CD4-positive, alpha-beta T cell treated with Interleukin-4 for 4 hours (primary cell): ENCODE results near the gene SCUBE1.
A peak's percentile ranks its signal among the peaks of the same experiment; 100 is the strongest.

Experiments used
- DNase-seq: peaks from one replicate; pipeline ENCODE4 v3.0.0-alpha.2; 2020

SCUBE1 gene

DNA sequence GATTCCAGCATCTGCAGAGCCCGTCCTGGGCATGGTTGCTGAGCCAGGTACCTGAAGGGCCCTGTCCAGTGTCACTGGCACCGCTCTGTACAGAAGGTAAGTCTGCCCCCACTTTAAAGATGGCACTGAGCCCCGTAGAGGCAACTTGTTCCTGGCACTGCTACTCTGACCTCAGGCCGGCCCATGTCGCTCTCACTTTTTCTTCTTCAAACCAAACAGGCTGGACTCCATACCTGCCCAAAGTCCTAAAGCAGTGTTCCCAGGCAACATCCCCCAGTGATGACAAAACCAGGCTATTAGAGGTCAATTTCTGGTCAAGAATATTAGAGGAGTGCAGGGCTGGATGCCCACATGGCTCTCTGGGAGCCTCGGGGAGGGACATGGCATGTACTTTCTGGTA, 109.6 kb downstream of the SCUBE1 start:
- DNase-seq = no peak

DNA sequence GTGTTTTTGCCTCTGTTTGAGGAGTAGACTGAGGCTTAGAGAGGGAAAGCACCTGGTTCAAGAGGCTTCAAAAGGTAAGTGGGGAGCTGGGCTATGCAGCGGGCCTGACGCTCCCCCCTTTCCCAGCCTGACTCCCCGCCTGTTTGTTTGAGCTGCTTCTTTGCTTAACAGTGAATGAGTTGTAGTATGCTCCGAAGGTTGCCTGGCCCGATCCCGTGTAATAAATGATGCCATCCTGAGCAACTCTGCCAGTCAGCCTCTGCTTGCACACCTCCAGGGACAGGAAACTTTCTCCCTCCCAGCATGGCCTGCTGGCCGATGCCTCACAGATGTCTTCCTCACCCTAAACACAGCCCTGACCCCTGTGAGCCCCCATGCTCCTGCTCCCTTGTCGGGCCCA, 110.7 kb downstream of the SCUBE1 start:
- DNase-seq = no peak

DNA sequence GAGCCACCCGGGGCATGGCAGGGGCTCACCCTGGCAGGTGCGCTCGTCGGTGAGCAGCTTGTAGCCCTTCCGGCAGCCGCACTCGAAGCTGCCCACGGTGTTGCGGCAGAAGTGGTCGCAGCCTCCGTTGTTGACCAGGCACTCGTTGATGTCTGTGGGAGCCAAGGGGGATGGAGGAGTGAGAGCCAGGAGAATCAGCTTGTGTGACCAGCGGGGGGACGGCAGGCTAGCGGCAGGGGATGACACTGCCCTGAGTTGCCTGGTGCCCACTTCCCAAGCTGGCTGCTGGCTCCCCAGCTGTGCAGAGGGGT, 111.5 kb downstream of the SCUBE1 start:
- no peak for DNase-seq

DNA sequence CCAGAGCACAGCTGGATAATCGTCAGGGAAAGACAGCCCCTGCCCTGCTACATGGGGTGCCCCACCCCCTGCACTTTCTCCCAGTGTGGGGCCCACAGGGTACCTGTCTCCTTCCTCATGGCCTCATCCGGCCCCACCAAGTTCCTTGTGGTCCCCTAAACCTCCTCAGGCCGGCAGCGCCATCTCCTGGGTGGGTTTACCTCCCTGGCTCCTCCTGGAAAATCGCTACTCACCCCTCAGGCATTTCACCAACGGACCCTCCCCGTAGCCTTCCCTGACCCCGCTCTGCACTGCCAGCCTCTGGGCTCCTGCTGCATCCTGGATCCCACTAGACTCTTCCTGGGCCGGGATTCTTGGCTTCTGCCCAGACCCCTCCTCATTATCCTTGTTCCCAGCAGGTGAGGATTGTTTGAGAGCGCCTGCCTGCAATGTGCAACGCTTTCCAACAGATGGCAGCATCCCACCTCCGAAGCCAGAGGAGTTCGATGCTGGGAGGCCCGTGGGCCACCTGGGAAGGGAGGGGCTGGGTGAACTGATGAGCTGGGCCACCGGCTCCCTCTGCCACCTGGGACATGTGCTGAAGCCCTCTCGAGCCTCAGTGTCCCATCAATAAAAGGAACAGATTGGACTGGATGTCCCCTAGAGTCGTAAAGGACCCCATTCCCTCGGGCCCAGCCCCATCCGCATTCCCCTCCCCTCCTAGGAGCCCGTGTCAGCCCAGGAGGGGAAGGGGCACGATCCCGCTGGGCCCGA, 112.0 kb downstream of the SCUBE1 start:
- DNase-seq = peak; percentile 55

DNA sequence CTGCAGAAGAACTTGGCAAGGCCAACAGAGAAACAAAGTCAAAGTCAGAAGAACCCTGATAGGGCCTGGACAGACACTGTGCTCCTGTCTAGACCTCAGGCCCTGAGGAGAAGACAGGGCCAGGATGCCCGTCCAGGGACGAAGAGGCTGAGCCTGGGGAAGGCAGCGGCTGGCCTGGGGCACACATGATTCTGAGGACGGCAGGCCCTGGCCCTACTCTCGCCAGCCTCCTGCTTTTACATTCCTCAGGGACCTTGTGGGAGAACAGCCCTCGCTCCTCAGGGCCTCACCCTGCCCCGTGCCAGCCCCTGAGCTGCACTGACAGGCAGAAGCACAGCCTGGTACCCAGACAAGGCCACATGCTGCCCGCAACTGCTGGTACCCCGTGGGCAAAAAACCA, 112.6 kb downstream of the SCUBE1 start:
- DNase-seq = no peak

DNA sequence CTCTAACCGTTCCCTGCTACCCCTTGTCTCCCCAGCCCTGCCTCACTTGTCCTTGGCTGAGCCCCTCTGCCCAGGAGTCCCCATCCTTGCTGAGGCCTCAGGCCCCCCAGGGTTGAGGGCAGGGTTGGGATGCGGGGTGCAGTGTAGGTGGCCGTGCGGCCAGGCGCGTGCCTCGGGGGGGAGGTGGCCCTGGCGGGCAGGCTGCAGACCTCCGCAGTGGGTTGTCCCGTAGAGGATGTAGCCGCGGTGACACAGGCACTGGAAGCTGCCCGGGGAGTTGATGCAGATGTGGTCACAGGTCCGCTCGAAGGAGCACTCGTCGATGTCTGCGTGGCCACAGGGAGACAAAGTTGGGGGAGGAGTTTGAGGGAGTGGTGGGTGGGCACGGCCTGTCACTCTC, 114.3 kb downstream of the SCUBE1 start:
- no peak for DNase-seq

DNA sequence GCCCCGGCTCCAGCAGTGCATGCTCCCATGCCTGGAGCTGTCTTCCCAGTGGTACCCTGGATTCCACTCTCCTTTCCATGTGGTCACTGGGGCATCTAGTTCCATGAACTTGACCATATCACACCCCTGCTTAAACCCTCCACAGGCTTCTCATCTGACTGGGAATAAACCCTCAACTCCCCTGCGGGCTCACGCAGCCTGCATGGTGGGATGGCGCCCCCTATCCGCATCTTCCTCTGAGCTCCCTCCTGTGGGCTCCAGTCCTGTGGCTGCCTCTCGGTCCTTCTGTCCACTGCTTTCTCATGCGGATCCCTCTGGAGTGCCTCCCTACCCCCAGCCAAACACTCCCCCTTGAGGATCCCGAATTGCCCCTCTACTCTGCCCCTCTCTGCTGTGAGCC, 114.8 kb downstream of the SCUBE1 start:
- no peak for DNase-seq

DNA sequence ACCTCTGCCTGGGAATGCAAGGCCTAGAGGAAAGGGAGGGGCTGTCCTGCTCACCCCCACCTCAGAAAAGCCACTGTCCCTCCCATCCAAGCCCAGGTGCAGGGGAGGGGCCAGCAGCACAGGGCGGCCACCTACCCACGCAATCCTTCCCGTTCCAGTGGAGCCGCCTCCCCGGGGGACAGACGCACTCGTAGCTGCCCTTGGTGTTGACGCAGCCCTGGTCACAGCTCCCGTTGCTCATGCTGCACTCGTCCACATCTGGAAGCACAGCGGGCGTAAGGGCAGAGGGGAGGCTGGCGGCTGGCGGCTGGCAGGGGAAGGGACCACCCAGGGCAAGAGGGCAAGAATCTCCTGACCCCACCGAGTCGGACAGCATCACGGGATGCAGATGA, 115.9 kb downstream of the SCUBE1 start:
- DNase-seq = no peak

DNA sequence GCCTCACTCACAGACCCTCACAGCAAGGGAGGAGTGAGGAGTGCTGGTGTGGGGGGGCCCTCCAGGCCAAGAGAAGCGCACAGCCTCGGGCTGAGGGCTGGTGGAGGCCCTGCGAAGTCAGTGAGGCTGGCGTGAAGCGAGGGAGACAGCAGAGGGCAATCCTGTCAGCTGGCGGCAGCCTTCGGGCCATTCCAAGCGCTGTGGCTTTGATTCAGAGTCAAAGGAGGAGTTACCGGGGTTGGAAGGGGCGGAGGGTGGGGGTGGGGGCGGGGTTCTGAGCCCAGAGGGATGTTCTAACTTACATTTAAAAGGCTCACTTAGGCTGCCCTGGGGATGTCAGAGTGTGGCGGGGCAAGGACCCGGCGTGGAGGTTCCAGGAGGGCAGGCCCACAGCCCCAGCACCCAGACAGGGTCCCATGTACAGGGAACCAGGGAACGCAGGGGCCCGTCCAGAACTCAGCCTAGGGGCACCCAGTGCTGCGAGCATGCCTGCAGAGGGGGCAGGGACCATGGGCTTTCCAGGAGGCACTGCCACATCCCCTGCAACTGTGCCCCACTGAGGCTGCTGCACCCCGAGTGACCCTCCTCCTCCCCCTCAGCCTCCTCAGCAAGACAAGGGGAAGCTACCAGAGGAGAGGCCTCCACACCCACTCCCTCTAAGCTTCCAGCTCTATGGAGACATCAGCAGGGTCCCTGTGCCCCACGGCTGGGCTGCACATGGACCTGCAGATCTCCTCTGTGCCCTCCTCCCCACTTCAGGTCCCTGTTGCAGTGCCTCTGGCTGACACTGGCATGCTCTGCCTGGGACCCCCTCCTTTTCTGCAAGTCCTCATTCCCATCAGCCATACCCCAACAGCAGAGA, 116.6 kb downstream of the SCUBE1 start:
- DNase-seq = no peak

DNA sequence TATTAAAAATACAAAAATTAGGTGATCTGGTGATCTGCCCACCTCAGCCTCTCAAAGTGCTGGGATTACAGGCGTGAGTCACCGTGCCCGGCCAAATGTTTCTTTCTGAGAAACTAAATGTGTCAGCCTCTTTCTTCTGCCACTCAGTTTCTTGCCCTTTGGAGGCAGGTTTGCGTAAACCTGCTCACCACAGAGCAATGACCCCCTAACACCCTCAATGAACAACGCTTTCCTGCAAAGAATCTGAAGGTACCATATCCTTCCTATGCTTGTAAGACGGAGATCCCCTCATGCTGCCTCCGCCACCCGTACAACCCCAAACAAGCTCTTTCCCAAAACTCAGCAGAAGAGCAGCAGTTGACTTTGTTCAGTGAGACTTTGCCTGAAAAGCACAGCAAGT, 117.6 kb downstream of the SCUBE1 start:
- DNase-seq = no peak

DNA sequence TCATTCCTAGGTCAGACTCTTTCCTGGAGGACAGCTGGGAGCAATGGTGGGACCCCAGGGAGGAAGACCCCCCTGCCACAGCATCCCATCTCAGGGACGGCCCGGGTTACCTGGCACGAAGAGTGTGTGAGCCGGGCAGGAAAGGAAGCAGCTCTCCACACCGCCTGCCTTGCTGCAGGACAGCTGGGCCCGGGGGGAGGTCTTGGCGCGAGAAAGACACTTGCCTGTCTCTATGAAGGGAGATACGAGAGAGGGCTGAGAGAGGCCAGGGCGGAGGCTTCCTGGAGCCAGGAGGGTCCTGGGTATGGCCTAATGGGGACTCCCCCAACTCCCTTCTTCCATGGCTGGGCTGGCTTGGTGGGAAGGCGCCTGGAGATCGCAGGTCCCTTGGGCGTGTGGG, 120.2 kb downstream of the SCUBE1 start:
- DNase-seq = no peak

DNA sequence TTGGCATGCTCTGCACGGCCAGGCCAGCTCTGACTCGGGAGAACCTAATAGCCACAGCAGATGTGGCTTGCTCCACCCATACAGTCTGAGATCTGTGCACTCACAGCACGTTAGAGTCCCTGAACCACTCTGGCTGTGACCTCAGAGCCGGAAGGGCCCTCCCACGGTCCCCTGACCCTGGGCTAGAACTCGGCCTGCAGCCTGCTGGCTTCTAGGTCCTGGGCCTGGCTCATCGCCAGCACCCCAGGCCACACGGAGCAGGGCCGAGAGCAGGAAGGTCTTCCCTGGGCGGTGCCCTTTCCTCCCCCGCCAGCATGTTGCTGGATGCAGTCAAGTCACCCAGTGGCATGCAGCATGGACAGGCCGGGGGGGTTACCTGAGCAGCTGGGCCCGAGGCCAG, 120.9 kb downstream of the SCUBE1 start:
- DNase-seq = no peak

DNA sequence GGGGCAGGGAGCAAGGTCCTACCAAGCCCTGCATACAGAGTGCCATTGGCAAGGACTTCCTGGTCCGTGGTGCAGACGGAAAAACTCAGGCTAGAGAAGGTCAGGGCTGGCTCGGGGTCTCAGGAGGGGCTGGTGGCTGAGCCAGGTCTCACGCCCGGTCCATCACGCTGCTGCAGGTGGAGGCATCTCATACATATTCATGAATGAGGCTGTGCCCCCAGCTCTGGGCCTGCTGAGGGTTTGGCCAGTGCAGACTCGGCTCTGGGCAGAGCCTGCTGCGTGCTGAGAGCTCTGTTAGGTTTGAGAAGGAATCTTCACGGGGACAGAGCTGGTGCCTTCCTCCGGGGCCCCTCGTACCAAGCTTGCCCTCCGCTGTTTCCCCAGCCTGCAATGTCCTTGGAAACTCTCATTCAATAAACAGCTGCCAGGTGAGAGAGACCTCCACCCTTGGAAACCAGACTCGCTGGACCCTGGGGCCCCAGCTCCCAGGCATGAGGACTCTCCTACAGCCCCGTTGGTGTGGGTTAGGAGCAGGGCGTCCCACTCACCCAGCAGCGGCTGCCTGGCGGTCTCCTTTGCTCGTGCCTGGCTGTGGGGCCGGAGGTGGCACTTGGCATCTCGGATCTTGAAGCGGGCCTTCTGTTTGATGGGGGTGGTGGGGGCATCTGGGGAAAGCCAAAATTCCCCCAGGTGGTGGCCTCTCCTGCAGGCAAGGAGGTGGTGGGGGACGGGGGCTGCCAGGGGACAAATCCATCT, 122.4 kb downstream of the SCUBE1 start:
- DNase-seq = no peak

DNA sequence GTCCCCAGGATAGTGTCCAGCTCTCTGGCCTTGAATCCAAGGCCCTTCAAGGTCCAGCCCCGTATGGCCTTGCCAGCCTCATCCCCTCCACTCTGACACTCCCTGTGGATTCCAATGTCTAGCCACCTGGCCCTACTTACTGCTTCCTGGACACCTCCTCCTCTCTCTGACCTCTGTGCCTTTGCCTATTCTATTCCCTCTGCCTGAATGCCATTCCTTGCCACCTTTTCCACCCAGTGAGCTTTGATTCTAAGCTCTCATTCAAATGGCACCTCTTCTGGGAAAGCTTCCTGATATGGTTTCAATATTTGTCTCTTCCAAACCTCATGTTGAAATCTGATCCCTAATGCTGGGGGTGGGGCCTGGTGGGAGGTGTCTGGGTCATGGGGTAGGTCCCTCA, 124.4 kb downstream of the SCUBE1 start:
- no peak for DNase-seq

DNA sequence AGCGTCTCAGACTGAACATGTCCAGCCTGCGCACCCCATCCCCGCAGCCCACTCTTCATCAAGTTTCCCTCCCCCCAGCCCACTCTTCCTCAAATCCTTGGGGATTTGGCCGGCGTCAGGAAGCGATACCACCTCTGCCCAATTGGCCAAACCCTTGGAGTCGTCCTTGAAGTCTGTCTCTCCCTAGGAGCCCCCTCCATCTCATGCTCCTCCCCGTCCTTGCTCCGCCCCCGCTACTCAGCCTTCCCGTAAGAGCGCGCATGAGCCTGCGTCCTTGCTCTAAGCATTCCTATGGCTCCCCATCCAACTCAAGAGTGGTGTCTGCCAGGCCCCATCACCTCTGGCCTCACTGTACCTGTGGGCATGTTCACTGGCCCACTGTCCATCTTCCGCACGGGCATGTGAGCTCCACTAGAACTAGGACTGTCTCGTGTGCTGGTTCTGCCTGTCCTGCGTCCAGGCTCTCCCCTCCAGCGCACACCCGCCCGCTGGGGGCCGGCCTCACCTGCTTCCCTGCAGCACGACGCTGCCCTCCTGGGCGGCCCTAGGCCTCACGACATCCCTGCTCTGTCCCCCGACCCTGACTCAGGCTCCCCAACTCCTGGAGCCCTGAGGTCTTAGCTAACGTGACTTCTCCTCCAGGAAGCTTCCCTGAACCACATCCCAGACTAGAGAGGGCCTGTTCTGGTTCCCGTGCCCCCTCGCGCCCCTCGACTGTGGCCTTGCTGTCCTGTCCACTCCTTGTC, 125.7 kb downstream of the SCUBE1 start:
- DNase-seq = no peak

DNA sequence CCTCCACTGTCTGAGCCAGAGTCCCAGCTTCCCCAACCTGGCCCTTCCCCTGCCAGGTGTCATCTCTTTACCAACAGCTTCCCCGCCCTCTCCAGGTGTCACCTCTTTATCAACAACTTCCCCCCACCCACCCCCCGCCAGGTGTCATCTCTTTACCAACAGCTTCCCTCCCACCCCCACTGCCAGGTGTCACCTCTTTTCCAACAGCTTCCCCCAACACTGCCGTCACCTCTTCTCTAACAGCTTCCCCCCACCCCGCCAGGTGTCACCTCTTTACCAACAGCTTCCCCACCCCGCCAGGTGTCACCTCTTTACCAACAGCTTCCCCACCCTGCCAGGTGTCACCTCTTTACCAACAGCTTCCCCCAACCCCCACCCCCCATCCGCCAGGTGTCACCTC, 126.4 kb downstream of the SCUBE1 start:
- no peak for DNase-seq

DNA sequence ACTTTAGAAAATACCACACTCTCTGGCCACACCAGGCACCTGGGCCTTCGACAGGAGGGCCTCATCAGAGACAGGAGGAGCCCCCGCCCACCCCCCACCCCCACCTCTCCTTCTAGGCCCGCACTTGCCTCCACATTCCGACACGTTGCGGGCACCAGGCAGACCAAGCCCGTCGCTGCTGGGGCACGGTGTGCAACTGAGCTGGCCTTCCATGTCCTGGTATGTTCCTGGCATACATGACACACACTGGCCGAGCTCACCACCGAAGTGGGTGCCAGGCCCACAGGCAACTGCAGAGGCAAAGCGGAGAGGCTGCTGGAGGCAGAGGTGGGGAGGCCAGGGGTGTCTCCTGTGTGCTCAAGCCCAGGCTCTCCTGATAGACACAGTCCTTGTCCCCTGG, 129.2 kb downstream of the SCUBE1 start:
- no peak for DNase-seq

DNA sequence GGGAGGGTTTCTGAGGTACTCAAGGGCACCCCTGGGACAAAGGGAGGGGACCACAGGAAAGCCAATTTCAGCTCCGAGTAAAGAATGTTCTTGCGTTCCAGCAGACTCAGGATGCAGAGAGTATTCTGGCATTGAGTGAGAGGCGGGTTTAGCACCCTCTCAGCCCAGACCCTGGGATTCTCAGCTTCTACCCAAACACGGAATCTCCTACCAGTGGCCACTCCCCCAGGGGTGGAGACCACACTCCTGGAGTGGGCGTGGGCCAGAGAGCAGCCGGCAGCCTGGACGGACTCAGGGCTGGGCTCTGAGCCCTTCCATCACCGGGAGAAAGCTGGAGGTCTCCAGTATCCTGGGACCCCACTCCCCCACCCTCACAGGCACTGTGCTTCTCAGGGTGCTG, 130.1 kb downstream of the SCUBE1 start:
- DNase-seq = no peak

DNA sequence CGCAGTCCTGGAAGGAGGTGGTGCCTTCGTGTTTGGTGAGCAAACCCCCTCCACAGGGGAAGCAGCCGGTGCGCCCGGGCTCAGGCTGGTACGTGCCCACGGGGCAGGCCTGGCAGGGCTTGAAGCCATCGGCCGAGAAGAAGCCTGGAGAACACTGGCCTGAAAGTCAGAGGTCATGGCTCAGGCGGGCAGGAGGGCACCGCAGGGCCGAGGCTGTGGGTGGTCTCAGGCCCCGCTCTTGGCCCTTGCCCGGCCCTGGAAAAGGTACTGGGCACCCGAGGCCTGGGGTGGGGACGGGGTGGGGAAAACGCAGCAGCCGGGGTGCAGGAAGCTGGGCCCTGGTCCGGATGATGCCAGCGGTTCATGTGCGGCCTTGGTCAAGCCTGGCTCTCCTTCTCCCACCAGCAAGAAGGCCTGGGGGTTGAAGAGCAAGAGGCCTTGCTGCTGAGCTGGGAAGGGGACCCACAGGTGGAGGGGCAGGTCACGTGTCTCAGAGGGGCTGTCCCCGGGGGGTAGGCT, 130.7 kb downstream of the SCUBE1 start:
- no peak for DNase-seq

DNA sequence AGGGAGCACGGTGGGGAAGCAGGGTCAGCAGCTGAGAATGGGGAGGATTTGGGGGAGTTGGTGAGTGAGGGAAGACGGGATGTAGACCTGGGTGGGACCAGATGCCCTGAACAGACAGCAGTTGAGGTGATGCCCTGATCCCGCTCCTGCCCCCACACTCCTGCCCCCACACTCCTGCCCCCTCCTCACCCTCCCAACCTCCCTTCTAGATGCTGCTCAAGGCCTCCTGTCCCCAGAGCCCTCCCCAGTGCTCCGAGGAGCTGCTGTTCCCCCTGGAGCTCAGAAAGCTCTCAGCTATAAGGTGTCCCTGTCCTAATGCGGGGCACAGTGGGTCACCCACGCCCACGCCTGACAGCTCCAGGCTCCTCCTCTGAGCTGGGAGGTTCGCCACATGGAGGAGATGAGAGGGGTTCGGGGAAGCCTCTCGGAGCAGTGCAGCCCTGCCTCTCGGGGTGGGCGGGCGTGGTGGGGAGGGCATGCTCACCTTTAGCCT, 131.2 kb downstream of the SCUBE1 start:
- DNase-seq = no peak

DNA sequence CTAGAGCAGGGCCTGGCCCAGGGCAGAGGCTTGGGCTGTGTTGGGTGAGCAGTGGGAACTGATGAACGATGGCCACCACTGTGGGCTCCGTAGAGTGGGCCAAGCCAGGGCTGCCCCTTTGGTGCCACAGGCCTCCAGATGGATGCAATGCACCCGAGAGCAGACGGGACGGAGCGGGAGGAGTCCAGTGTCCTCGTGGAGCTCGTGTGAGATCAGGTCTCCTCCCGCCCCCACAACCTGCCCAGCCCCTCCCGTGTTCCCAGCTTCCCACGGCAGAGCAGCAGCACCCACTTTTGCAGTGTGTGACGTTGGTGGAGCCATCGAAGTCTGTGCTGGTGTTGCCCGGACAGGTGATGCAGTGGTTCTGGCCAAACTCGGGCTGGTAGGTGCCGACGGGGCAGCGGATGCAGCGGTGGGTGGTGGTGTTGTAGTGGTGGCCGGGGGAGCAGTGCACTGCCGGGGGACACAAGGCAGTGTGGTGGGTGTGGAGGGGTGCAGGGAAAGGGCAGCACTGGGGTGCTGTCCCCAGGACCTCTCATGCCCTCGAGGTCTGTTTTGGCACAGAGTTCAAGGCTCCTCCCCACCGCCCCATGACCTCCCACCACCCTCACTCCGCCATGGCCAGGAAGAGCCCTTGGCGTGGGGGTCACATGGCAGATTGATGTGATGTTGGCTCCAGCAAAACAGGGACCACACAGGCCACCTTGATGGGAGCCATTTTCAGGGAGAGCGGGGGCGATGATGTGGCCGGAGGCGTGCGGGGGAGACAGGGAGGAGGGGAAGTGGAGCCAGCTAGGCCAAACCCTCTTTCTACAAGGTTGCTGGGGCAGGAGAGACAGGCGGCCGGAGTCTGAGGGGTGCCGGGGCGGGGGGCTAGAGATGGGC, 132.3 kb downstream of the SCUBE1 start:
- no peak for DNase-seq

DNA sequence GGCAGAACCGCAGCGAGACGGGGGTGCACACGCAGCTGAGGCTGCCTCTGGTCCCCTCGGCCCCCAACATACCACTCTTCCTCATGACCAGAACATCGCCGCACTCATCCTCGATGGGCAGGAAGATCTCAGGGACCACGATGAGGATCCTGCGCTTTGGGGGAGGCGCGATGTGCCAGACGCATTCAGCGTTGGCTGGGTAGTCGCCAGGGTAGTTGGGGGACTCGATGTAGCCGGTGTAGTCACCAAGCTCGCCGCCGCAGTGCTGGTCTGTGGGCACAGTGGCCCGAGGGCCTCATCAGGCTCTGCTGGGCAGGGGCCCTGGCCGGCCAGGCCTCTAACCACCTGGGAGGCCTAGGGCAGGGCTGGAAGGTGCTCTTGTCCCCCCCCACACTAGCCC, 133.2 kb downstream of the SCUBE1 start:
- no peak for DNase-seq
